ENCODE data around the gene CDH22. TPM values are rescaled to one million over a fixed set of nuclear protein-coding genes. Genes with fewer than 3 reads are reported as not detected.

CDH22 gene
- total and polyA plus RNA-seq, 2 experiments from 2014 or later: 0.08 to 0.10 TPM

DNA sequence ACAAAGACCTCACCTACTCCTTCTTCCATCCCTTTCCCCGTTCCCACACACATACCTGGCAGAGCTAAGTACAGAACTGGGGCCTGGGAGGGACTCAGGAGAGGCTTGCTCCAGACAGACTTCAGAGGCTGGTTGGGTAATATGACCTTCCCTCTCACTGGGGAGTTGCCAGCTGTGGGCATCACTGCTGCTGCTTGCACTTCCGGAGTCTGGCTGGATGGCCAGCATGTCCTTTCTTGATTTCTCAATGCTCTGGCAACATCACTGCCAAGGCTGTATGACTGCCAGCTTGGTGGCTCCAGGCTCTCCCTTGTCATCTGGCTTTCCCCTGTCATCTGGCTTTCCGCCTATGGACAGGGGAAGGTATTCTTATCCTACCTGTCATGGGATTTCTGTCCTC is 47.8 kb downstream of the CDH22 start (continued):
- TF ChIP-seq, protein P1, sequence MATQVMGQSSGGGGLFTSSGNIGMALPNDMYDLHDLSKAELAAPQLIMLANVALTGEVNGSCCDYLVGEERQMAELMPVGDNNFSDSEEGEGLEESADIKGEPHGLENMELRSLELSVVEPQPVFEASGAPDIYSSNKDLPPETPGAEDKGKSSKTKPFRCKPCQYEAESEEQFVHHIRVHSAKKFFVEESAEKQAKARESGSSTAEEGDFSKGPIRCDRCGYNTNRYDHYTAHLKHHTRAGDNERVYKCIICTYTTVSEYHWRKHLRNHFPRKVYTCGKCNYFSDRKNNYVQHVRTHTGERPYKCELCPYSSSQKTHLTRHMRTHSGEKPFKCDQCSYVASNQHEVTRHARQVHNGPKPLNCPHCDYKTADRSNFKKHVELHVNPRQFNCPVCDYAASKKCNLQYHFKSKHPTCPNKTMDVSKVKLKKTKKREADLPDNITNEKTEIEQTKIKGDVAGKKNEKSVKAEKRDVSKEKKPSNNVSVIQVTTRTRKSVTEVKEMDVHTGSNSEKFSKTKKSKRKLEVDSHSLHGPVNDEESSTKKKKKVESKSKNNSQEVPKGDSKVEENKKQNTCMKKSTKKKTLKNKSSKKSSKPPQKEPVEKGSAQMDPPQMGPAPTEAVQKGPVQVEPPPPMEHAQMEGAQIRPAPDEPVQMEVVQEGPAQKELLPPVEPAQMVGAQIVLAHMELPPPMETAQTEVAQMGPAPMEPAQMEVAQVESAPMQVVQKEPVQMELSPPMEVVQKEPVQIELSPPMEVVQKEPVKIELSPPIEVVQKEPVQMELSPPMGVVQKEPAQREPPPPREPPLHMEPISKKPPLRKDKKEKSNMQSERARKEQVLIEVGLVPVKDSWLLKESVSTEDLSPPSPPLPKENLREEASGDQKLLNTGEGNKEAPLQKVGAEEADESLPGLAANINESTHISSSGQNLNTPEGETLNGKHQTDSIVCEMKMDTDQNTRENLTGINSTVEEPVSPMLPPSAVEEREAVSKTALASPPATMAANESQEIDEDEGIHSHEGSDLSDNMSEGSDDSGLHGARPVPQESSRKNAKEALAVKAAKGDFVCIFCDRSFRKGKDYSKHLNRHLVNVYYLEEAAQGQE (IDR thresholded peaks at IDR 0.05; ENCODE audit: unreplicated experiment): no peak
- TF ChIP-seq ZNF114 (CRISPR knock-in tag; IDR thresholded peaks at IDR 0.05): no peak
- TF ChIP-seq EZH2 (IDR thresholded peaks at IDR 0.05; ENCODE audit: low read depth, unreplicated experiment): no peak
- TF ChIP-seq STAT1 (IDR thresholded peaks at IDR 0.05; ENCODE audit: unreplicated experiment): no peak
- TF ChIP-seq, protein P2, sequence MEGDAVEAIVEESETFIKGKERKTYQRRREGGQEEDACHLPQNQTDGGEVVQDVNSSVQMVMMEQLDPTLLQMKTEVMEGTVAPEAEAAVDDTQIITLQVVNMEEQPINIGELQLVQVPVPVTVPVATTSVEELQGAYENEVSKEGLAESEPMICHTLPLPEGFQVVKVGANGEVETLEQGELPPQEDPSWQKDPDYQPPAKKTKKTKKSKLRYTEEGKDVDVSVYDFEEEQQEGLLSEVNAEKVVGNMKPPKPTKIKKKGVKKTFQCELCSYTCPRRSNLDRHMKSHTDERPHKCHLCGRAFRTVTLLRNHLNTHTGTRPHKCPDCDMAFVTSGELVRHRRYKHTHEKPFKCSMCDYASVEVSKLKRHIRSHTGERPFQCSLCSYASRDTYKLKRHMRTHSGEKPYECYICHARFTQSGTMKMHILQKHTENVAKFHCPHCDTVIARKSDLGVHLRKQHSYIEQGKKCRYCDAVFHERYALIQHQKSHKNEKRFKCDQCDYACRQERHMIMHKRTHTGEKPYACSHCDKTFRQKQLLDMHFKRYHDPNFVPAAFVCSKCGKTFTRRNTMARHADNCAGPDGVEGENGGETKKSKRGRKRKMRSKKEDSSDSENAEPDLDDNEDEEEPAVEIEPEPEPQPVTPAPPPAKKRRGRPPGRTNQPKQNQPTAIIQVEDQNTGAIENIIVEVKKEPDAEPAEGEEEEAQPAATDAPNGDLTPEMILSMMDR (conservative IDR thresholded peaks at IDR 0.05; ENCODE audit: low read depth in 2 of 2): no peak
- no peak for TF ChIP-seq ZNF331 (CRISPR knock-in tag; IDR thresholded peaks at IDR 0.05; ENCODE audit: low read depth)
- no peak for TF ChIP-seq NANOG (IDR thresholded peaks at IDR 0.05; ENCODE audit: borderline replicate concordance)

DNA sequence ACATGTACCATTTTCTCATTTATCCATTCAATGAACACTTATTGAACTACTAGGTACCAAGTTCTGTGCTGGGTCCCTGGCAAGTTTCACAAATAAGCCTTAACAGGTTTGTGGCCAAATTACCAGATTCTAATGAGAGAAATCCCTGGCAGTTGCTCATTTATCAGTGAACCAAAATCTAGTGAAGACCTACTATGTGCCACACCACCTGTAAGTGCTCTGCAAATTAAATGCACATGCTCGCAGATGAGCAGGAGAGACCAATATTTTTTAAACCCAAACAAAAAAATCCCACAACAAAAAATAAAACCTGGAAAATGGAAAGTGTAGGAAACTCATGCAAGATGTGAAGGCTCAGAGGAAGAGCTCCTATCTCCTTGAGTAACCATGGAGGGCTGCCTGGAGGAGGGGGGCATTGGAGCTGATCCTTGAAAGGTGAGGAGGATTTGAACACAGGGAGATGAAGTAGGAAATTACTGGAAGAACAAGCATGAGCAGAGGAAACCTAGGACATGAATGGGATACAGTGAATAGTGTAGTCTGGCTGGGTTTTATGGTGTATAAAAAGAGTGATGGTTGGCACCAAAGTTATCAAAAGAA is 48.9 kb downstream of the CDH22 start:
- Mint-ChIP-seq H3K4me1 (no peaks in the 10 kb centered on the region), H3K4me3 (no peak overlapping the region), H3K36me3 (ENCODE audit: low read depth) (no peaks in the 10 kb centered on the region), H3K27me3 (ENCODE audit: insufficient read depth, low read depth, poor library complexity) (peaks cover 2% of the 10 kb centered on the region), H3K9me3 (no peaks in the 10 kb centered on the region), H3K27ac (no peak overlapping the region)
- no peak overlapping the region for H3K27ac ChIP-seq (ENCODE audit: low read depth)
- no peaks in the 10 kb centered on the region for H3F3A ChIP-seq (replicated peaks; ENCODE audit: low read depth)
- TF ChIP-seq, protein P3, sequence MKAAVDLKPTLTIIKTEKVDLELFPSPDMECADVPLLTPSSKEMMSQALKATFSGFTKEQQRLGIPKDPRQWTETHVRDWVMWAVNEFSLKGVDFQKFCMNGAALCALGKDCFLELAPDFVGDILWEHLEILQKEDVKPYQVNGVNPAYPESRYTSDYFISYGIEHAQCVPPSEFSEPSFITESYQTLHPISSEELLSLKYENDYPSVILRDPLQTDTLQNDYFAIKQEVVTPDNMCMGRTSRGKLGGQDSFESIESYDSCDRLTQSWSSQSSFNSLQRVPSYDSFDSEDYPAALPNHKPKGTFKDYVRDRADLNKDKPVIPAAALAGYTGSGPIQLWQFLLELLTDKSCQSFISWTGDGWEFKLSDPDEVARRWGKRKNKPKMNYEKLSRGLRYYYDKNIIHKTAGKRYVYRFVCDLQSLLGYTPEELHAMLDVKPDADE (IDR thresholded peaks at IDR 0.05): no peak
- TF ChIP-seq STAT1 (IDR thresholded peaks at IDR 0.05; ENCODE audit: unreplicated experiment) (no peak), EZH2phosphoT487 (IDR thresholded peaks at IDR 0.05; ENCODE audit: unreplicated experiment) (no peak), ZNF114 (CRISPR knock-in tag; IDR thresholded peaks at IDR 0.05) (no peak), JUNB (IDR thresholded peaks at IDR 0.05; ENCODE audit: unreplicated experiment) (no peak)
- TF ChIP-seq, protein P4, sequence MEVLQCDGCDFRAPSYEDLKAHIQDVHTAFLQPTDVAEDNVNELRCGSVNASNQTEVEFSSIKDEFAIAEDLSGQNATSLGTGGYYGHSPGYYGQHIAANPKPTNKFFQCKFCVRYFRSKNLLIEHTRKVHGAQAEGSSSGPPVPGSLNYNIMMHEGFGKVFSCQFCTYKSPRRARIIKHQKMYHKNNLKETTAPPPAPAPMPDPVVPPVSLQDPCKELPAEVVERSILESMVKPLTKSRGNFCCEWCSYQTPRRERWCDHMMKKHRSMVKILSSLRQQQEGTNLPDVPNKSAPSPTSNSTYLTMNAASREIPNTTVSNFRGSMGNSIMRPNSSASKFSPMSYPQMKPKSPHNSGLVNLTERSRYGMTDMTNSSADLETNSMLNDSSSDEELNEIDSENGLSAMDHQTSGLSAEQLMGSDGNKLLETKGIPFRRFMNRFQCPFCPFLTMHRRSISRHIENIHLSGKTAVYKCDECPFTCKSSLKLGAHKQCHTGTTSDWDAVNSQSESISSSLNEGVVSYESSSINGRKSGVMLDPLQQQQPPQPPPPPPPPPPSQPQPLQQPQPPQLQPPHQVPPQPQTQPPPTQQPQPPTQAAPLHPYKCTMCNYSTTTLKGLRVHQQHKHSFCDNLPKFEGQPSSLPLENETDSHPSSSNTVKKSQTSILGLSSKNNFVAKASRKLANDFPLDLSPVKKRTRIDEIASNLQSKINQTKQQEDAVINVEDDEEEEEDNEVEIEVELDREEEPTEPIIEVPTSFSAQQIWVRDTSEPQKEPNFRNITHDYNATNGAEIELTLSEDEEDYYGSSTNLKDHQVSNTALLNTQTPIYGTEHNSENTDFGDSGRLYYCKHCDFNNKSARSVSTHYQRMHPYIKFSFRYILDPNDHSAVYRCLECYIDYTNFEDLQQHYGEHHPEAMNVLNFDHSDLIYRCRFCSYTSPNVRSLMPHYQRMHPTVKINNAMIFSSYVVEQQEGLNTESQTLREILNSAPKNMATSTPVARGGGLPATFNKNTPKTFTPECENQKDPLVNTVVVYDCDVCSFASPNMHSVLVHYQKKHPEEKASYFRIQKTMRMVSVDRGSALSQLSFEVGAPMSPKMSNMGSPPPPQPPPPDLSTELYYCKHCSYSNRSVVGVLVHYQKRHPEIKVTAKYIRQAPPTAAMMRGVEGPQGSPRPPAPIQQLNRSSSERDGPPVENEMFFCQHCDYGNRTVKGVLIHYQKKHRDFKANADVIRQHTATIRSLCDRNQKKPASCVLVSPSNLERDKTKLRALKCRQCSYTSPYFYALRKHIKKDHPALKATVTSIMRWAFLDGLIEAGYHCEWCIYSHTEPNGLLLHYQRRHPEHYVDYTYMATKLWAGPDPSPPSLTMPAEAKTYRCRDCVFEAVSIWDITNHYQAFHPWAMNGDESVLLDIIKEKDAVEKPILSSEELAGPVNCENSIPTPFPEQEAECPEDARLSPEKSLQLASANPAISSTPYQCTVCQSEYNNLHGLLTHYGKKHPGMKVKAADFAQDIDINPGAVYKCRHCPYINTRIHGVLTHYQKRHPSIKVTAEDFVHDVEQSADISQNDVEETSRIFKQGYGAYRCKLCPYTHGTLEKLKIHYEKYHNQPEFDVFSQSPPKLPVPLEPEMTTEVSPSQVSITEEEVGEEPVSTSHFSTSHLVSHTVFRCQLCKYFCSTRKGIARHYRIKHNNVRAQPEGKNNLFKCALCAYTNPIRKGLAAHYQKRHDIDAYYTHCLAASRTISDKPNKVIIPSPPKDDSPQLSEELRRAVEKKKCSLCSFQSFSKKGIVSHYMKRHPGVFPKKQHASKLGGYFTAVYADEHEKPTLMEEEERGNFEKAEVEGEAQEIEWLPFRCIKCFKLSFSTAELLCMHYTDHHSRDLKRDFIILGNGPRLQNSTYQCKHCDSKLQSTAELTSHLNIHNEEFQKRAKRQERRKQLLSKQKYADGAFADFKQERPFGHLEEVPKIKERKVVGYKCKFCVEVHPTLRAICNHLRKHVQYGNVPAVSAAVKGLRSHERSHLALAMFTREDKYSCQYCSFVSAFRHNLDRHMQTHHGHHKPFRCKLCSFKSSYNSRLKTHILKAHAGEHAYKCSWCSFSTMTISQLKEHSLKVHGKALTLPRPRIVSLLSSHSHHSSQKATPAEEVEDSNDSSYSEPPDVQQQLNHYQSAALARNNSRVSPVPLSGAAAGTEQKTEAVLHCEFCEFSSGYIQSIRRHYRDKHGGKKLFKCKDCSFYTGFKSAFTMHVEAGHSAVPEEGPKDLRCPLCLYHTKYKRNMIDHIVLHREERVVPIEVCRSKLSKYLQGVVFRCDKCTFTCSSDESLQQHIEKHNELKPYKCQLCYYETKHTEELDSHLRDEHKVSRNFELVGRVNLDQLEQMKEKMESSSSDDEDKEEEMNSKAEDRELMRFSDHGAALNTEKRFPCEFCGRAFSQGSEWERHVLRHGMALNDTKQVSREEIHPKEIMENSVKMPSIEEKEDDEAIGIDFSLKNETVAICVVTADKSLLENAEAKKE (CRISPR knock-in tag; IDR thresholded peaks at IDR 0.05): no peak
- DNase-seq (ENCODE audit: low spot score): no peak
- ATAC-seq: no peak
- no peak overlapping the region for H3K4me2 ChIP-seq
- no peaks in the 10 kb centered on the region for H3K9me2 ChIP-seq (ENCODE audit: insufficient read depth)
- no peak overlapping the region for H2AFZ ChIP-seq
- H3K4me3 ChIP-seq: no peak overlapping the region
- H3K79me2 ChIP-seq (replicated peaks; ENCODE audit: insufficient read depth): no peaks in the 10 kb centered on the region
- H4K20me1 ChIP-seq (replicated peaks; ENCODE audit: insufficient read depth): no peaks in the 10 kb centered on the region
- no peaks in the 10 kb centered on the region for H3K27me3 ChIP-seq (ENCODE audit: insufficient read depth)
- no peaks in the 10 kb centered on the region for H3K4me1 ChIP-seq (ENCODE audit: insufficient read depth)
- H3K36me3 ChIP-seq (ENCODE audit: insufficient read depth): no peaks in the 10 kb centered on the region

All from GM23338 (cell line).